GM23338 (cell line): ENCODE measurements around the gene GSTM2. TPM values are rescaled to one million over a fixed set of nuclear protein-coding genes. Genes with fewer than 3 reads are reported as not detected.

Experiments
- ATAC-seq: fragments of 200-7000 bp; cut with Tn5 transposase; 3 replicates; pipeline ENCODE4 v1.9.1; 2020
- DNase-seq: peaks from one replicate; pipeline ENCODE4 v3.0.0-alpha.2; 2015; ENCODE audit warnings: low spot score
- H2AFZ ChIP-seq: fragments of 200-600 bp; sonication (generic); 2 replicates; pipeline ENCODE4 v1.8.0; 2016; ENCODE audit warnings: antibody characterized with exemption, mild to moderate bottlenecking, moderate library complexity
- H3F3A ChIP-seq: fragments of 200-600 bp; sonication (generic); replicated peaks from 2 replicates; pipeline ENCODE4 v1.8.0; 2017; ENCODE audit warnings: antibody characterized with exemption, mixed run types, low read depth
- H3K27ac ChIP-seq: fragments of 200-600 bp; sonication (generic); 2 replicates; pipeline ENCODE4 v1.6.1; 2016; ENCODE audit warnings: low read depth
- H3K27me3 ChIP-seq: fragments of 200-600 bp; sonication (generic); 2 replicates; pipeline ENCODE4 v1.8.0; 2016; ENCODE audit warnings: mild to moderate bottlenecking, mixed run types, moderate library complexity; ENCODE audit not compliant: insufficient read depth
- H3K36me3 ChIP-seq: fragments of 200-600 bp; sonication (generic); 2 replicates; pipeline ENCODE4 v1.8.0; 2016; ENCODE audit warnings: mild to moderate bottlenecking; ENCODE audit not compliant: insufficient read depth
- H3K4me1 ChIP-seq: fragments of 200-600 bp; sonication (generic); 2 replicates; pipeline ENCODE4 v1.8.0; 2016; ENCODE audit warnings: mild to moderate bottlenecking, moderate library complexity; ENCODE audit not compliant: insufficient read depth
- H3K4me2 ChIP-seq: fragments of 200-600 bp; sonication (generic); 2 replicates; pipeline ENCODE4 v1.7.1; 2017; ENCODE audit warnings: mixed run types
- H3K4me3 ChIP-seq: fragments of 200-600 bp; sonication (generic); 2 replicates; pipeline ENCODE4 v1.6.1; 2016; ENCODE audit warnings: mixed run types
- H3K79me2 ChIP-seq: fragments of 200-600 bp; sonication (generic); replicated peaks from 2 replicates; pipeline ENCODE4 v1.8.0; 2017; ENCODE audit warnings: mild to moderate bottlenecking; ENCODE audit not compliant: insufficient read depth
- H3K9me2 ChIP-seq: fragments of 200-600 bp; sonication (generic); 2 replicates; pipeline ENCODE4 v1.8.0; 2017; ENCODE audit not compliant: insufficient read depth
- H4K20me1 ChIP-seq: fragments of 200-600 bp; sonication (generic); replicated peaks from 2 replicates; pipeline ENCODE4 v1.8.0; 2017; ENCODE audit warnings: mild to moderate bottlenecking; ENCODE audit not compliant: insufficient read depth
- H3K27ac Mint-ChIP-seq: 2 replicates; pipeline ENCODE4 v1.8.0; 2020; ENCODE audit warnings: inconsistent platforms, mild to moderate bottlenecking, moderate library complexity, mixed read lengths
- H3K27me3 Mint-ChIP-seq: 3 replicates; pipeline ENCODE4 v1.8.0; 2022; ENCODE audit warnings: low read depth, mild to moderate bottlenecking, moderate library complexity, mixed read lengths, inconsistent platforms; ENCODE audit not compliant: insufficient read depth, poor library complexity
- H3K36me3 Mint-ChIP-seq: 3 replicates; pipeline ENCODE4 v1.8.0; 2021; ENCODE audit warnings: low read depth, mild to moderate bottlenecking, inconsistent platforms, moderate library complexity, mixed read lengths
- H3K4me1 Mint-ChIP-seq: 3 replicates; pipeline ENCODE4 v1.8.0; 2020; ENCODE audit warnings: mild to moderate bottlenecking, inconsistent platforms, mixed read lengths
- H3K4me3 Mint-ChIP-seq: 3 replicates; pipeline ENCODE4 v1.8.0; 2021; ENCODE audit warnings: moderate library complexity, mild to moderate bottlenecking, inconsistent platforms, mixed read lengths
- H3K9me3 Mint-ChIP-seq: 3 replicates; pipeline ENCODE4 v1.8.0; 2020; ENCODE audit warnings: moderate library complexity, mild to moderate bottlenecking, inconsistent platforms, mixed read lengths
- CREB1 ChIP-seq: fragments of 250-450 bp; sonication (Bioruptor Pico); IDR thresholded peaks from 2 replicates; pipeline ENCODE4 v1.5.0; 2020; ENCODE audit warnings: low read depth, mild to moderate bottlenecking, moderate library complexity
- CTCF ChIP-seq, 2 experiments: fragments of 200-600 bp in 1 of 2; sonication (generic) in 1 of 2; conservative IDR thresholded peaks; 2 replicates each; pipeline versions ENCODE4 v1.5.1 to v1.6.1; 2016 to 2017; ENCODE audit warnings: antibody characterized with exemption in 2 of 2, low read depth in 2 of 2, mild to moderate bottlenecking in 2 of 2, moderate library complexity in 1 of 2
- ETS1 ChIP-seq: IDR thresholded peaks from 2 replicates; pipeline ENCODE4 v1.6.1; 2016; ENCODE audit warnings: antibody characterized with exemption
- EZH2 ChIP-seq: fragments of 200-600 bp; sonication (generic); IDR thresholded peaks from one replicate; pipeline ENCODE4 v1.8.0; 2017; ENCODE audit warnings: antibody characterized with exemption, mild to moderate bottlenecking, low read depth; ENCODE audit not compliant: unreplicated experiment
- EZH2phosphoT487 ChIP-seq: fragments of 200-600 bp; sonication (generic); IDR thresholded peaks from one replicate; pipeline ENCODE4 v1.8.1; 2018; ENCODE audit warnings: antibody characterized with exemption; ENCODE audit not compliant: unreplicated experiment
- JUNB ChIP-seq: IDR thresholded peaks from one replicate; pipeline ENCODE4 v1.6.1; 2016; ENCODE audit warnings: antibody characterized with exemption; ENCODE audit not compliant: unreplicated experiment
- NANOG ChIP-seq: IDR thresholded peaks from 2 replicates; pipeline ENCODE4 v1.6.1; 2016; ENCODE audit warnings: antibody characterized with exemption, borderline replicate concordance
- POLR2AphosphoS5 ChIP-seq: IDR thresholded peaks from 2 replicates; pipeline ENCODE4 v1.6.1; 2016; ENCODE audit warnings: antibody characterized with exemption, low read depth
- REST ChIP-seq: IDR thresholded peaks from one replicate; pipeline ENCODE4 v1.6.1; 2018; ENCODE audit warnings: antibody characterized with exemption; ENCODE audit not compliant: unreplicated experiment
- STAT1 ChIP-seq: IDR thresholded peaks from one replicate; pipeline ENCODE4 v1.6.1; 2016; ENCODE audit warnings: antibody characterized with exemption; ENCODE audit not compliant: unreplicated experiment
- ZNF114 ChIP-seq: fragments of 250-450 bp; sonication (Bioruptor Pico); IDR thresholded peaks from 2 replicates; pipeline ENCODE4 v1.5.0; 2020; ENCODE audit warnings: mild to moderate bottlenecking, moderate library complexity
- ZNF331 ChIP-seq: fragments of 250-450 bp; sonication (Bioruptor Pico); IDR thresholded peaks from 2 replicates; pipeline ENCODE4 v1.5.0; 2020; ENCODE audit warnings: low read depth, mild to moderate bottlenecking, moderate library complexity
- ZNF462 ChIP-seq: fragments of 250-450 bp; sonication (Bioruptor Pico); IDR thresholded peaks from 2 replicates; pipeline ENCODE4 v1.5.0; 2020; ENCODE audit warnings: mild to moderate bottlenecking, moderate library complexity
- polyA plus RNA-seq: library from polyadenylated mRNA; unstranded; fragments of >200 nt; fragmentation: Nextera tagmentation; extraction: Ambion mirVana; gene quantifications from 2 replicates; pipeline ENCODE4 v1.2.1, GENCODE V29; 2016
- total RNA-seq: library from RNA; depleted of rRNA; stranded (reverse); fragments of >200 nt; shearing (Covaris generic); gene quantifications from 2 replicates; pipeline ENCODE4 v1.2.3, GENCODE V29; 2014

The GSTM2 gene
- total and polyA plus RNA-seq, 2 experiments from 2014 or later, result 8.9 to 16.0 TPM

- DNase-seq, result no peak
Measured at GRCh38 chr1:109630898-109631512, 36.9 kb upstream of the GSTM2 start.

More at GRCh38 chr1:109630898-109631512, 36.9 kb upstream of the GSTM2 start:
- TF ChIP-seq EZH2phosphoT487 (no peak), EZH2 (no peak), CTCF (conservative IDR thresholded peaks at IDR 0.05; ENCODE audit: low read depth in 2 of 2) (no peak), POLR2AphosphoS5 (no peak), ZNF114 (CRISPR knock-in tag) (no peak), ETS1 (no peak), JUNB (no peak), ZNF462 (CRISPR knock-in tag) (no peak), CREB1 (CRISPR knock-in tag) (no peak), REST (no peak), STAT1 (no peak), ZNF331 (CRISPR knock-in tag) (no peak), NANOG (no peak)
- H3K4me1 Mint-ChIP-seq, result peaks cover 23% of the 10 kb centered on the region
- no peaks in the 10 kb centered on the region for H3K9me3 Mint-ChIP-seq
- H3K36me3 ChIP-seq, result peaks cover 4% of the 10 kb centered on the region; the same call in 1 of the 2 replicates
- ATAC-seq, result no peak
- H4K20me1 ChIP-seq, result no peaks in the 10 kb centered on the region
- no peaks in the 10 kb centered on the region for H3K27me3 ChIP-seq
- peaks cover 4% of the 10 kb centered on the region for H3K27me3 Mint-ChIP-seq
- H3K4me2 ChIP-seq, result no peak overlapping the region
- H3K4me3 Mint-ChIP-seq, result no peak overlapping the region
- H3K9me2 ChIP-seq, result no peaks in the 10 kb centered on the region
- peaks cover 27% of the 10 kb centered on the region for H3K36me3 Mint-ChIP-seq
- H3K79me2 ChIP-seq, result no peaks in the 10 kb centered on the region
- no peak overlapping the region for H2AFZ ChIP-seq
- peaks cover 2% of the 10 kb centered on the region for H3K4me1 ChIP-seq
- no peak overlapping the region for H3K27ac Mint-ChIP-seq
- no peaks in the 10 kb centered on the region for H3F3A ChIP-seq
- H3K4me3 ChIP-seq, result no peak overlapping the region
- H3K27ac ChIP-seq, result no peak overlapping the region
